Suprapubic skin (tissue), 4 donors: ENCODE data around the gene ELP6.

ENCODE experiments used
- EP300 ChIP-seq: sonication (generic); formaldehyde crosslinking; IDR thresholded peaks from one replicate; pipeline ENCODE4 v1.6.1; 2017; ENCODE audit warnings: antibody characterized with exemption
- POLR2AphosphoS5 ChIP-seq, 3 donors: sonication (generic); formaldehyde crosslinking; IDR thresholded peaks; one replicate each; pipeline ENCODE4 v1.6.1; 2017; ENCODE audit warnings: antibody characterized with exemption in 3 of 3
- TF ChIP-seq, protein P1 (sequence below), 2 donors: fragments of 200-600 bp in 1 of 2; fragments of 450-650 bp in 1 of 2; sonication (generic) in 1 of 2; IDR thresholded peaks; one replicate each; pipeline ENCODE4 v1.5.1; 2016 to 2019; ENCODE audit warnings: antibody characterized with exemption in 2 of 2, mild to moderate bottlenecking in 1 of 2, moderate library complexity in 1 of 2

DNA sequence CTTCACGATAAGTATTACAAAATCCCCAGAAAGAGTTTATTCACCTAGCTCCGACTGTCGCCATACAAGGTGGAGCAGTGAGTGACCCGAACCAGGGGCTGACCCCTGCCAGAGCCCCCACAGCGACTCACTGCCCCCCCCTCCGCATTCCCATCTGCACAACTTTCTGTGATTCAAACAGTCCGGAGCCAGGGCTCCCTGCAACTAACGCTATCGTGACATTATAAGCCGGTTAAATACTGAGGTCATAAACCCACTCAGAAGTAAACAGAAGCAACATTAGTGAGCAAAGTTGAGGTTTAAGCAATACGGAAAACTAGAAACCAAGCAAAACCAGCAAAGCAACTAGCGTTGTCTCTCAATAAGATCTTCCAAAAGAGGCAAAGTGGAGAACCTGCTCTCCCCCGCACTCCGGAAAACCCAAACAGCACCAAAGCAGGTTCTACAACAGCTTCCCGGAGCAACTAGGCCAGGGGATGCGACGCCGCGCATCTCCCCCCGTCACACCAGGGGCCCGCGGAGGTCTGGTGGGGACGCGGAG lies 38.4 kb downstream of the ELP6 start:
- TF ChIP-seq, protein P1, sequence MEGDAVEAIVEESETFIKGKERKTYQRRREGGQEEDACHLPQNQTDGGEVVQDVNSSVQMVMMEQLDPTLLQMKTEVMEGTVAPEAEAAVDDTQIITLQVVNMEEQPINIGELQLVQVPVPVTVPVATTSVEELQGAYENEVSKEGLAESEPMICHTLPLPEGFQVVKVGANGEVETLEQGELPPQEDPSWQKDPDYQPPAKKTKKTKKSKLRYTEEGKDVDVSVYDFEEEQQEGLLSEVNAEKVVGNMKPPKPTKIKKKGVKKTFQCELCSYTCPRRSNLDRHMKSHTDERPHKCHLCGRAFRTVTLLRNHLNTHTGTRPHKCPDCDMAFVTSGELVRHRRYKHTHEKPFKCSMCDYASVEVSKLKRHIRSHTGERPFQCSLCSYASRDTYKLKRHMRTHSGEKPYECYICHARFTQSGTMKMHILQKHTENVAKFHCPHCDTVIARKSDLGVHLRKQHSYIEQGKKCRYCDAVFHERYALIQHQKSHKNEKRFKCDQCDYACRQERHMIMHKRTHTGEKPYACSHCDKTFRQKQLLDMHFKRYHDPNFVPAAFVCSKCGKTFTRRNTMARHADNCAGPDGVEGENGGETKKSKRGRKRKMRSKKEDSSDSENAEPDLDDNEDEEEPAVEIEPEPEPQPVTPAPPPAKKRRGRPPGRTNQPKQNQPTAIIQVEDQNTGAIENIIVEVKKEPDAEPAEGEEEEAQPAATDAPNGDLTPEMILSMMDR (IDR thresholded peaks at IDR 0.05), result no peak
- TF ChIP-seq EP300 (no peak), POLR2AphosphoS5 (IDR thresholded peaks at IDR 0.05) (no peak)
